WTC11 (cell line): Measurements from ENCODE around the gene LIN7C. TPM values are rescaled to one million over a fixed set of nuclear protein-coding genes. Genes with fewer than 3 reads are reported as not detected.
A peak's percentile ranks its signal among the peaks of the same experiment; 100 is the strongest.

Experiments
- CBFB ChIP-seq: sonication (generic); formaldehyde crosslinking; IDR thresholded peaks from 2 replicates; pipeline ENCODE4 v1.8.1; 2022; ENCODE audit warnings: mild to moderate bottlenecking, low read depth, missing genetic modification reagents
- CREB1 ChIP-seq: sonication (generic); formaldehyde crosslinking; IDR thresholded peaks from 2 replicates; pipeline ENCODE4 v1.8.0; 2023; ENCODE audit warnings: mild to moderate bottlenecking, missing genetic modification reagents
- ELF4 ChIP-seq: sonication (generic); formaldehyde crosslinking; IDR thresholded peaks from 2 replicates; pipeline ENCODE4 v1.8.1; 2022; ENCODE audit warnings: low read depth, mild to moderate bottlenecking, moderate library complexity, missing genetic modification reagents
- EMX1 ChIP-seq: fragments of 250-450 bp; sonication (Bioruptor Pico); IDR thresholded peaks from 2 replicates; pipeline ENCODE4 v1.8.0; 2021; ENCODE audit warnings: mild to moderate bottlenecking
- GRHL2 ChIP-seq: fragments of 250-450 bp; sonication (Bioruptor Pico); IDR thresholded peaks from 2 replicates; pipeline ENCODE4 v1.8.0; 2022; ENCODE audit warnings: mild to moderate bottlenecking, moderate library complexity; ENCODE audit not compliant: insufficient replicate concordance, severe bottlenecking
- HMGA2 ChIP-seq: fragments of 250-450 bp; sonication (Bioruptor Pico); IDR thresholded peaks from 2 replicates; pipeline ENCODE4 v1.4.0; 2021; ENCODE audit warnings: mild to moderate bottlenecking, moderate library complexity
- IRF2 ChIP-seq: sonication (generic); formaldehyde crosslinking; IDR thresholded peaks from 2 replicates; pipeline ENCODE4 v1.8.0; 2022; ENCODE audit warnings: low read depth, missing genetic modification reagents, borderline replicate concordance
- JAZF1 ChIP-seq: fragments of 250-450 bp; sonication (Bioruptor Pico); IDR thresholded peaks from 2 replicates; pipeline ENCODE4 v1.9.0; 2021; ENCODE audit warnings: moderate library complexity, mild to moderate bottlenecking, inconsistent platforms
- JUN ChIP-seq: sonication (generic); formaldehyde crosslinking; IDR thresholded peaks from 2 replicates; pipeline ENCODE4 v1.8.0; 2023; ENCODE audit warnings: mild to moderate bottlenecking, missing genetic modification reagents
- MXD4 ChIP-seq: fragments of 250-450 bp; sonication (Bioruptor Pico); IDR thresholded peaks from 2 replicates; pipeline ENCODE4 v1.8.0; 2021; ENCODE audit warnings: mild to moderate bottlenecking, moderate library complexity, borderline replicate concordance
- NFATC4 ChIP-seq: fragments of 250-450 bp; sonication (Bioruptor Pico); IDR thresholded peaks from 2 replicates; pipeline ENCODE4 v1.9.0; 2021; ENCODE audit warnings: mild to moderate bottlenecking
- PRRX2 ChIP-seq: fragments of 250-450 bp; sonication (Bioruptor Pico); IDR thresholded peaks from 2 replicates; pipeline ENCODE4 v1.8.0; 2021; ENCODE audit warnings: mild to moderate bottlenecking
- SMAD4 ChIP-seq: sonication (generic); formaldehyde crosslinking; IDR thresholded peaks from 2 replicates; pipeline ENCODE4 v1.8.0; 2022; ENCODE audit warnings: mild to moderate bottlenecking, missing genetic modification reagents
- SOX15 ChIP-seq: fragments of 250-450 bp; sonication (Bioruptor Pico); IDR thresholded peaks from 2 replicates; pipeline ENCODE4 v1.9.0; 2021; ENCODE audit warnings: mild to moderate bottlenecking
- SP1 ChIP-seq: sonication (generic); formaldehyde crosslinking; conservative IDR thresholded peaks from 2 replicates; pipeline ENCODE4 v1.8.1; 2022; ENCODE audit warnings: missing genetic modification reagents
- TCF7 ChIP-seq: sonication (generic); formaldehyde crosslinking; IDR thresholded peaks from 2 replicates; pipeline ENCODE4 v1.8.0; 2022; ENCODE audit warnings: mild to moderate bottlenecking, low read depth, missing genetic modification reagents, moderate library complexity
- TEAD4 ChIP-seq: sonication (generic); formaldehyde crosslinking; IDR thresholded peaks from 2 replicates; pipeline ENCODE4 v1.8.0; 2022; ENCODE audit warnings: mild to moderate bottlenecking, missing genetic modification reagents
- TP53 ChIP-seq: sonication (generic); formaldehyde crosslinking; IDR thresholded peaks from 2 replicates; pipeline ENCODE4 v1.8.1; 2023; ENCODE audit warnings: mild to moderate bottlenecking, missing genetic modification reagents
- ZNF219 ChIP-seq: sonication (generic); formaldehyde crosslinking; IDR thresholded peaks from 2 replicates; pipeline ENCODE4 v1.8.0; 2023; ENCODE audit warnings: missing genetic modification reagents, mild to moderate bottlenecking, borderline replicate concordance
- ZNF396 ChIP-seq: fragments of 250-450 bp; sonication (Bioruptor Pico); IDR thresholded peaks from 2 replicates; pipeline ENCODE4 v1.8.0; 2021; ENCODE audit warnings: mild to moderate bottlenecking, moderate library complexity, borderline replicate concordance
- ZNF671 ChIP-seq: fragments of 250-450 bp; sonication (Bioruptor Pico); IDR thresholded peaks from 2 replicates; pipeline ENCODE4 v1.8.0; 2021; ENCODE audit warnings: mild to moderate bottlenecking
- total RNA-seq: library from RNA; stranded (reverse); gene quantifications from 3 replicates; pipeline ENCODE4 v1.2.3, GENCODE V29; 2021
- TF ChIP-seq, protein P1 (sequence below): sonication (generic); formaldehyde crosslinking; IDR thresholded peaks from 2 replicates; pipeline ENCODE4 v1.8.0; 2022; ENCODE audit warnings: mild to moderate bottlenecking, missing genetic modification reagents
- TF ChIP-seq, protein P2 (sequence below): sonication (generic); formaldehyde crosslinking; IDR thresholded peaks from 2 replicates; pipeline ENCODE4 v1.8.1; 2023; ENCODE audit warnings: mild to moderate bottlenecking, missing genetic modification reagents, moderate library complexity
- TF ChIP-seq, protein P3 (sequence below): sonication (generic); formaldehyde crosslinking; IDR thresholded peaks from 2 replicates; pipeline ENCODE4 v1.8.1; 2022; ENCODE audit warnings: mild to moderate bottlenecking, missing genetic modification reagents, moderate library complexity, borderline replicate concordance
- TF ChIP-seq, protein P4 (sequence below): sonication (generic); formaldehyde crosslinking; IDR thresholded peaks from 2 replicates; pipeline ENCODE4 v1.8.1; 2023; ENCODE audit warnings: mild to moderate bottlenecking, missing genetic modification reagents
- TF ChIP-seq, protein P5 (sequence below): sonication (generic); formaldehyde crosslinking; IDR thresholded peaks from 2 replicates; pipeline ENCODE4 v1.8.0; 2022; ENCODE audit warnings: mild to moderate bottlenecking, missing genetic modification reagents
- TF ChIP-seq, protein P6 (sequence below): fragments of 250-450 bp; sonication (Bioruptor Pico); IDR thresholded peaks from 2 replicates; pipeline ENCODE4 v1.9.0; 2021; ENCODE audit warnings: moderate library complexity, mild to moderate bottlenecking, inconsistent platforms, borderline replicate concordance
- TF ChIP-seq, protein P7 (sequence below): fragments of 250-450 bp; sonication (Bioruptor Pico); IDR thresholded peaks from 2 replicates; pipeline ENCODE4 v1.8.0; 2021; ENCODE audit warnings: mild to moderate bottlenecking
- TF ChIP-seq, protein P8 (sequence below): fragments of 250-450 bp; sonication (Bioruptor Pico); IDR thresholded peaks from 2 replicates; pipeline ENCODE4 v1.9.0; 2021; ENCODE audit warnings: mild to moderate bottlenecking
- TF ChIP-seq, protein P9 (sequence below): fragments of 250-450 bp; sonication (Bioruptor Pico); IDR thresholded peaks from 2 replicates; pipeline ENCODE4 v1.9.0; 2021; ENCODE audit warnings: mild to moderate bottlenecking

LIN7C gene
- total RNA-seq, 1 experiment from 2014 or later, result 39.4 TPM

DNA sequence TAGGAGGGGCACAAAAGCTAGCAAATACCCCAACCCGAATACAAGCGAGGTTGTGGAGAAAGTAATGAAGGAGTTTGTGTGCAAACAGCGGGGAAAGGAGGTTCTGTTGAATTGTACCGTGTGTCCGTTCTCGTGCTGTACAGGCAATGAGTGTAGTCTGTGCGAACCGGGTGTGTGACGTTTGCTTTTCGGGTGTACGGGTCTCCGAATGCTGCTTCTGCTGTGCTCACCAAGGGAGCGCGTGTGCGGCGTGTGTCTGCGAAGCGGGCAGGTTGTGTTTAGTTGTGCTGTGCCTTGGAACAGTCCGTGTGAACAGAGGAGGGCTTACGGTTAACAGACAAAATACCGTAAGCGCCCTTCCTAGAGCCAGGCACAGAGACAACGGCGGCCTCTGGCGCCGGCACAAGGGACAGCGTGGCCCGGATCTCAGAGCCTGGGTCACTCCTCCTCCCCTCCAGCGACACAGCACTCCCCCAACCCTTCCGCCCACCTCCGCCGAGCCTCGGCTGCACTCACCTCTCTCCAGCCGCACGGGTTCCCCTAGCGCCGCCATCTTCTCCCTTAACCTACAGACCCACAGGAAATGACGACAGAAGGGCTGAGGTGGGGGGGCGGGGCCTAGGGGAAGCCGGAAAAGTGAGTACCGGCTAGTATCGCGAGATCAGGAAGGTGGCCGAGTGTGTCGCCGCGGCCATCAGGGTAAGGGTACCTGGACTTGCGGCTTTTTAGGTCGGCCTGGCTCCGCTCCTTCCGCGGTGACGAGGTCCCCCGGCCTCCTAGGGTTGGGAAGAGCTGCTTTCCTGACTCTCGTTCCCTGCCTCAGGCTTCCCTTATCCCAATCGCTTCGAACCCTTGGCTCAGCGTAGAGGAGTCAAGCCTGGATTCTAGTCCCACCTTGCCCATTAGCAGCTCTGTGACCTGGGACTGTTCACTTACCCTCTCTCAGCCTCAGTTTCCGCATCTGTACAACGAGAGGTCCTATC is at the start of gene LIN7C (continued):
- TF ChIP-seq, protein P1, sequence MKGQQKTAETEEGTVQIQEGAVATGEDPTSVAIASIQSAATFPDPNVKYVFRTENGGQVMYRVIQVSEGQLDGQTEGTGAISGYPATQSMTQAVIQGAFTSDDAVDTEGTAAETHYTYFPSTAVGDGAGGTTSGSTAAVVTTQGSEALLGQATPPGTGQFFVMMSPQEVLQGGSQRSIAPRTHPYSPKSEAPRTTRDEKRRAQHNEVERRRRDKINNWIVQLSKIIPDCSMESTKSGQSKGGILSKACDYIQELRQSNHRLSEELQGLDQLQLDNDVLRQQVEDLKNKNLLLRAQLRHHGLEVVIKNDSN (CRISPR knock-in tag), result no peak
- TF ChIP-seq ELF4 (CRISPR knock-in tag) (no peak), TP53 (CRISPR knock-in tag) (no peak), JAZF1 (CRISPR knock-in tag) (no peak), IRF2 (CRISPR knock-in tag) (no peak), TEAD4 (CRISPR knock-in tag) (no peak; the same call in 1 of the 2 replicates), TCF7 (no peak), PRRX2 (CRISPR knock-in tag) (no peak), ZNF219 (no peak), ZNF671 (no peak), JUN (no peak), MXD4 (CRISPR knock-in tag) (no peak), SMAD4 (CRISPR knock-in tag) (no peak), GRHL2 (CRISPR knock-in tag) (no peak), CREB1 (CRISPR knock-in tag) (0 out of 2 replicates have a peak, but pooled peaks have one; percentile 60), SP1 (peak; percentile 90), HMGA2 (CRISPR knock-in tag) (no peak), ZNF396 (CRISPR knock-in tag) (no peak), CBFB (CRISPR knock-in tag) (no peak), NFATC4 (no peak), EMX1 (CRISPR knock-in tag) (no peak), SOX15 (CRISPR knock-in tag) (no peak)
- TF ChIP-seq, protein P2, sequence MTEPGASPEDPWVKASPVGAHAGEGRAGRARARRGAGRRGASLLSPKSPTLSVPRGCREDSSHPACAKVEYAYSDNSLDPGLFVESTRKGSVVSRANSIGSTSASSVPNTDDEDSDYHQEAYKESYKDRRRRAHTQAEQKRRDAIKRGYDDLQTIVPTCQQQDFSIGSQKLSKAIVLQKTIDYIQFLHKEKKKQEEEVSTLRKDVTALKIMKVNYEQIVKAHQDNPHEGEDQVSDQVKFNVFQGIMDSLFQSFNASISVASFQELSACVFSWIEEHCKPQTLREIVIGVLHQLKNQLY (CRISPR knock-in tag), result no peak
- TF ChIP-seq, protein P3, sequence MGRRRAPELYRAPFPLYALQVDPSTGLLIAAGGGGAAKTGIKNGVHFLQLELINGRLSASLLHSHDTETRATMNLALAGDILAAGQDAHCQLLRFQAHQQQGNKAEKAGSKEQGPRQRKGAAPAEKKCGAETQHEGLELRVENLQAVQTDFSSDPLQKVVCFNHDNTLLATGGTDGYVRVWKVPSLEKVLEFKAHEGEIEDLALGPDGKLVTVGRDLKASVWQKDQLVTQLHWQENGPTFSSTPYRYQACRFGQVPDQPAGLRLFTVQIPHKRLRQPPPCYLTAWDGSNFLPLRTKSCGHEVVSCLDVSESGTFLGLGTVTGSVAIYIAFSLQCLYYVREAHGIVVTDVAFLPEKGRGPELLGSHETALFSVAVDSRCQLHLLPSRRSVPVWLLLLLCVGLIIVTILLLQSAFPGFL (CRISPR knock-in tag), result no peak
- TF ChIP-seq, protein P4, sequence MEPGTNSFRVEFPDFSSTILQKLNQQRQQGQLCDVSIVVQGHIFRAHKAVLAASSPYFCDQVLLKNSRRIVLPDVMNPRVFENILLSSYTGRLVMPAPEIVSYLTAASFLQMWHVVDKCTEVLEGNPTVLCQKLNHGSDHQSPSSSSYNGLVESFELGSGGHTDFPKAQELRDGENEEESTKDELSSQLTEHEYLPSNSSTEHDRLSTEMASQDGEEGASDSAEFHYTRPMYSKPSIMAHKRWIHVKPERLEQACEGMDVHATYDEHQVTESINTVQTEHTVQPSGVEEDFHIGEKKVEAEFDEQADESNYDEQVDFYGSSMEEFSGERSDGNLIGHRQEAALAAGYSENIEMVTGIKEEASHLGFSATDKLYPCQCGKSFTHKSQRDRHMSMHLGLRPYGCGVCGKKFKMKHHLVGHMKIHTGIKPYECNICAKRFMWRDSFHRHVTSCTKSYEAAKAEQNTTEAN, result peak; percentile 19; the same call in 1 of the 2 replicates
- TF ChIP-seq, protein P5, sequence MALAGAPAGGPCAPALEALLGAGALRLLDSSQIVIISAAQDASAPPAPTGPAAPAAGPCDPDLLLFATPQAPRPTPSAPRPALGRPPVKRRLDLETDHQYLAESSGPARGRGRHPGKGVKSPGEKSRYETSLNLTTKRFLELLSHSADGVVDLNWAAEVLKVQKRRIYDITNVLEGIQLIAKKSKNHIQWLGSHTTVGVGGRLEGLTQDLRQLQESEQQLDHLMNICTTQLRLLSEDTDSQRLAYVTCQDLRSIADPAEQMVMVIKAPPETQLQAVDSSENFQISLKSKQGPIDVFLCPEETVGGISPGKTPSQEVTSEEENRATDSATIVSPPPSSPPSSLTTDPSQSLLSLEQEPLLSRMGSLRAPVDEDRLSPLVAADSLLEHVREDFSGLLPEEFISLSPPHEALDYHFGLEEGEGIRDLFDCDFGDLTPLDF (CRISPR knock-in tag), result no peak
- TF ChIP-seq, protein P6, sequence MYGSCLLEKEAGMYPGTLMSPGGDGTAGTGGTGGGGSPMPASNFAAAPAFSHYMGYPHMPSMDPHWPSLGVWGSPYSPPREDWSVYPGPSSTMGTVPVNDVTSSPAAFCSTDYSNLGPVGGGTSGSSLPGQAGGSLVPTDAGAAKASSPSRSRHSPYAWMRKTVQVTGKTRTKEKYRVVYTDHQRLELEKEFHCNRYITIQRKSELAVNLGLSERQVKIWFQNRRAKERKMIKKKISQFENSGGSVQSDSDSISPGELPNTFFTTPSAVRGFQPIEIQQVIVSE, result no peak
- TF ChIP-seq, protein P7, sequence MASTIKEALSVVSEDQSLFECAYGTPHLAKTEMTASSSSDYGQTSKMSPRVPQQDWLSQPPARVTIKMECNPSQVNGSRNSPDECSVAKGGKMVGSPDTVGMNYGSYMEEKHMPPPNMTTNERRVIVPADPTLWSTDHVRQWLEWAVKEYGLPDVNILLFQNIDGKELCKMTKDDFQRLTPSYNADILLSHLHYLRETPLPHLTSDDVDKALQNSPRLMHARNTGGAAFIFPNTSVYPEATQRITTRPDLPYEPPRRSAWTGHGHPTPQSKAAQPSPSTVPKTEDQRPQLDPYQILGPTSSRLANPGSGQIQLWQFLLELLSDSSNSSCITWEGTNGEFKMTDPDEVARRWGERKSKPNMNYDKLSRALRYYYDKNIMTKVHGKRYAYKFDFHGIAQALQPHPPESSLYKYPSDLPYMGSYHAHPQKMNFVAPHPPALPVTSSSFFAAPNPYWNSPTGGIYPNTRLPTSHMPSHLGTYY (CRISPR knock-in tag), result no peak
- TF ChIP-seq, protein P8, sequence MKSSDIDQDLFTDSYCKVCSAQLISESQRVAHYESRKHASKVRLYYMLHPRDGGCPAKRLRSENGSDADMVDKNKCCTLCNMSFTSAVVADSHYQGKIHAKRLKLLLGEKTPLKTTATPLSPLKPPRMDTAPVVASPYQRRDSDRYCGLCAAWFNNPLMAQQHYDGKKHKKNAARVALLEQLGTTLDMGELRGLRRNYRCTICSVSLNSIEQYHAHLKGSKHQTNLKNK, result no peak
- TF ChIP-seq, protein P9, sequence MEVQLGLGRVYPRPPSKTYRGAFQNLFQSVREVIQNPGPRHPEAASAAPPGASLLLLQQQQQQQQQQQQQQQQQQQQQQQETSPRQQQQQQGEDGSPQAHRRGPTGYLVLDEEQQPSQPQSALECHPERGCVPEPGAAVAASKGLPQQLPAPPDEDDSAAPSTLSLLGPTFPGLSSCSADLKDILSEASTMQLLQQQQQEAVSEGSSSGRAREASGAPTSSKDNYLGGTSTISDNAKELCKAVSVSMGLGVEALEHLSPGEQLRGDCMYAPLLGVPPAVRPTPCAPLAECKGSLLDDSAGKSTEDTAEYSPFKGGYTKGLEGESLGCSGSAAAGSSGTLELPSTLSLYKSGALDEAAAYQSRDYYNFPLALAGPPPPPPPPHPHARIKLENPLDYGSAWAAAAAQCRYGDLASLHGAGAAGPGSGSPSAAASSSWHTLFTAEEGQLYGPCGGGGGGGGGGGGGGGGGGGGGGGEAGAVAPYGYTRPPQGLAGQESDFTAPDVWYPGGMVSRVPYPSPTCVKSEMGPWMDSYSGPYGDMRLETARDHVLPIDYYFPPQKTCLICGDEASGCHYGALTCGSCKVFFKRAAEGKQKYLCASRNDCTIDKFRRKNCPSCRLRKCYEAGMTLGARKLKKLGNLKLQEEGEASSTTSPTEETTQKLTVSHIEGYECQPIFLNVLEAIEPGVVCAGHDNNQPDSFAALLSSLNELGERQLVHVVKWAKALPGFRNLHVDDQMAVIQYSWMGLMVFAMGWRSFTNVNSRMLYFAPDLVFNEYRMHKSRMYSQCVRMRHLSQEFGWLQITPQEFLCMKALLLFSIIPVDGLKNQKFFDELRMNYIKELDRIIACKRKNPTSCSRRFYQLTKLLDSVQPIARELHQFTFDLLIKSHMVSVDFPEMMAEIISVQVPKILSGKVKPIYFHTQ (CRISPR knock-in tag), result no peak
